A549 (cell line): Measurements from ENCODE around the gene TAF1B. TPM values are rescaled to one million over a fixed set of nuclear protein-coding genes. Genes with fewer than 3 reads are reported as not detected.
A peak's percentile ranks its signal among the peaks of the same experiment; 100 is the strongest.

ENCODE experiments used
- ATAC-seq, 2 experiments: fragments of 200-7000 bp in 1 of 2; fragments of >200 bp in 1 of 2; cut with Nextera tagmentation in 1 of 2; cut with Tn5 transposase in 1 of 2; 3 replicates each; pipeline versions ENCODE4 v1.8.0 to v1.9.1; 2018 to 2020; ENCODE audit warnings: mild to moderate bottlenecking in 1 of 2, moderate library complexity in 1 of 2
- CTCF ChIA-PET: fragments of 300-600 bp; sonication (Branson Sonifier 250); formaldehyde crosslinking; extraction: SDS; loops from one replicate; lab custom pipeline; 2021; ENCODE audit warnings: antibody characterized with exemption, inconsistent platforms; lab: Yijun Ruan, JAX
- POLR2A ChIA-PET: fragments of 350-600 bp; formaldehyde crosslinking; extraction: SDS; loops from one replicate; lab custom pipeline; 2021; ENCODE audit warnings: antibody characterized with exemption, inconsistent platforms; lab: Yijun Ruan, JAX
- DNase-seq, 2 experiments: peaks; one replicate each; pipeline versions ENCODE4 v3.0.0 to v3.0.0-alpha.2; 2011 to 2016; ENCODE audit warnings: low read depth in 1 of 2, low spot score in 1 of 2
- FAIRE-seq: peaks from 2 replicates; lab custom pipeline; 2011; peaks lifted over from hg19 to GRCh38; lab: Jason Lieb, UNC
- H3K27ac ChIP-seq, 2 experiments: fragments of >200 bp; sonication (Bioruptor Twin); formaldehyde crosslinking; 3 replicates each; pipeline ENCODE4 v1.5.1; 2016 to 2017
- H3K4me1 ChIP-seq: fragments of >200 bp; sonication (Bioruptor Twin); formaldehyde crosslinking; 3 replicates; pipeline ENCODE4 v1.6.1; 2016
- H3K4me2 ChIP-seq: fragments of >200 bp; sonication (Bioruptor Twin); formaldehyde crosslinking; 3 replicates; pipeline ENCODE4 v1.6.1; 2016
- H3K4me3 ChIP-seq: fragments of >200 bp; sonication (Bioruptor Twin); formaldehyde crosslinking; 3 replicates; pipeline ENCODE4 v1.5.1; 2016
- H3K9me3 ChIP-seq: fragments of >200 bp; sonication (Bioruptor Twin); formaldehyde crosslinking; 3 replicates; pipeline ENCODE4 v1.6.1; 2016
- ATOH8 ChIP-seq: fragments of 250-450 bp; sonication (Bioruptor Pico); IDR thresholded peaks from 2 replicates; pipeline ENCODE4 v1.5.0; 2020; ENCODE audit warnings: low read depth, mild to moderate bottlenecking, moderate library complexity
- BHLHE40 ChIP-seq: IDR thresholded peaks from 2 replicates; pipeline ENCODE4 v1.6.1; 2012; ENCODE audit warnings: low read depth, low read length, inconsistent platforms
- EHF ChIP-seq: fragments of 250-450 bp; sonication (Bioruptor Pico); IDR thresholded peaks from 2 replicates; pipeline ENCODE4 v1.5.0; 2020; ENCODE audit warnings: mild to moderate bottlenecking
- EP300 ChIP-seq, 2 experiments: fragments of >200 bp; sonication (Bioruptor Twin); formaldehyde crosslinking; IDR thresholded peaks; 2 replicates in 1 of 2; 3 replicates in 1 of 2; pipeline ENCODE4 v1.6.1; 2016 to 2017
- ESRRA ChIP-seq: fragments of 150-350 bp; IDR thresholded peaks from 2 replicates; pipeline ENCODE4 v1.6.1; 2014; ENCODE audit warnings: mild to moderate bottlenecking, low read length, borderline replicate concordance
- FOSL2 ChIP-seq, 2 experiments: fragments of 450-650 bp in 1 of 2; fragments of >200 bp in 1 of 2; sonication (Bioruptor Twin) in 1 of 2; formaldehyde crosslinking; IDR thresholded peaks; 2 replicates each; pipeline versions ENCODE4 v1.5.0 to v1.6.1; 2016 to 2020; ENCODE audit warnings: mild to moderate bottlenecking in 1 of 2, moderate library complexity in 1 of 2
- HMGXB4 ChIP-seq: fragments of 250-450 bp; sonication (Bioruptor Pico); IDR thresholded peaks from 2 replicates; pipeline ENCODE4 v1.5.0; 2021; ENCODE audit warnings: mild to moderate bottlenecking, moderate library complexity, borderline replicate concordance
- JUN ChIP-seq, 2 experiments: fragments of >200 bp; sonication (Bioruptor Twin); formaldehyde crosslinking; IDR thresholded peaks; 2 replicates in 1 of 2; 3 replicates in 1 of 2; pipeline ENCODE4 v1.6.1; 2016 to 2017
- MAX ChIP-seq: IDR thresholded peaks from 2 replicates; pipeline ENCODE4 v1.6.1; 2012
- NPAS2 ChIP-seq: fragments of 250-450 bp; sonication (Bioruptor Pico); IDR thresholded peaks from 2 replicates; pipeline ENCODE4 v1.8.0; 2022; ENCODE audit warnings: mild to moderate bottlenecking, moderate library complexity, borderline replicate concordance
- NR3C1 ChIP-seq: fragments of >200 bp; sonication (Bioruptor Twin); formaldehyde crosslinking; IDR thresholded peaks from 3 replicates; pipeline ENCODE4 v1.6.1; 2017
- POLR2A ChIP-seq: IDR thresholded peaks from 2 replicates; pipeline ENCODE4 v1.6.1; 2012; ENCODE audit warnings: mild to moderate bottlenecking, low read length
- RAD21 ChIP-seq, 2 experiments: fragments of >200 bp in 1 of 2; sonication (Bioruptor Twin) in 1 of 2; formaldehyde crosslinking in 1 of 2; IDR thresholded peaks in 1 of 2; conservative IDR thresholded peaks in 1 of 2; 2 replicates in 1 of 2; 3 replicates in 1 of 2; pipeline ENCODE4 v1.6.1; 2012 to 2018; ENCODE audit warnings: inconsistent platforms in 1 of 2
- RFX5 ChIP-seq: fragments of 450-650 bp; IDR thresholded peaks from 2 replicates; pipeline ENCODE4 v1.7.1; 2014; ENCODE audit warnings: antibody characterized with exemption, mild to moderate bottlenecking, moderate library complexity
- TFCP2L1 ChIP-seq: fragments of 250-450 bp; sonication (Bioruptor Pico); IDR thresholded peaks from 2 replicates; pipeline ENCODE4 v1.5.0; 2021; ENCODE audit warnings: mild to moderate bottlenecking
- USF2 ChIP-seq: fragments of 450-650 bp; IDR thresholded peaks from 2 replicates; pipeline ENCODE4 v1.6.1; 2014; ENCODE audit warnings: antibody characterized with exemption
- ZNF302 ChIP-seq: fragments of 250-450 bp; sonication (Bioruptor Pico); IDR thresholded peaks from 2 replicates; pipeline ENCODE4 v1.9.0; 2021; ENCODE audit warnings: inconsistent platforms, mild to moderate bottlenecking, moderate library complexity
- WGBS: methylation state at CpG from one replicate; pipeline ENCODE4 v1.1.6; 2017; ENCODE audit errors: missing lambda C conversion rate; 5-methylcytosine and 5-hydroxymethylcytosine counted together
- polyA plus RNA-seq, 4 experiments: library from polyadenylated mRNA; depleted of rRNA in 3 of 4; stranded (reverse); fragments of >200 nt; fragmentation: RNase III in 1 of 4; extraction: RNeasy Plus Mini Kit Qiagen cat#74134 plus additional on column Dnase treatment in 1 of 4; gene quantifications; 2 replicates in 3 of 4; 3 replicates in 1 of 4; pipeline ENCODE4 v1.2.3, GENCODE V29; 2011 to 2017
- TF ChIP-seq, protein P1 (sequence below): fragments of >200 bp; sonication (Bioruptor Twin); formaldehyde crosslinking; IDR thresholded peaks from 3 replicates; pipeline ENCODE4 v1.6.1; 2016

The TAF1B gene
- polyA plus RNA-seq, 2 of the 4 experiments (the other 2 are of a cell fraction), result 40.6 to 51.7 TPM

DNA sequence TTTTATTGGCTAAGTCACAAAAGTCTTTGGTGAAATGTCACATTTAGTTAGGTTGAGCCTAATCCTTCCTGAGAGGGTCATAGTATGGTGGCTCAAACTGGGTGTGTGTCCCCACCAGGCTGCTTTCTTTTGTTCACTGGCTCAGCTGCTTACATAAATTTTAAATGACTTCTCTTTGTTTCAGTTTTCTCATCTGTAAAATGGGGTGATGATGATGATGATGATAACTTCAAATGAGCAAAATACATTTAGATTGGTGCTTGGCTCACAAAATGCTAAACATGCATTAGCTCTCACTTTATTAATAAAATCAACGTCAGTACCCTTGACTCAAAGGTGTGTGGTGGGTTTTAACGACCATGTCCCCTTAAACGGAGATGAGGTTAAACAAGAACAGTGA, 7.2 kb upstream of the TAF1B start:
- H3K27ac ChIP-seq, result no peak overlapping the region
- WGBS, result 62% methylated on average over 3 of the region's 3 CpGs

GRCh38 chr2:9836517-9836916, 6.8 kb upstream of the TAF1B start:
- Histone ChIP-seq H3K4me1 (no peaks in the 10 kb centered on the region), H3K27ac (no peak overlapping the region), H3K4me2 (no peak overlapping the region), H3K4me3 (no peak overlapping the region), H3K9me3 (no peaks in the 10 kb centered on the region)
- ChIA-PET CTCF (interaction anchor here (0.6 to 5.1 kb wide), 5 partner anchors 19 to 203 kb away, joined by 3 to 31 read pairs (median 4); no protein-coding TSS in a partner anchor), POLR2A (no interaction called here)
- no peak for DNase-seq
- no peak for FAIRE-seq
- TF ChIP-seq ZNF302 (CRISPR knock-in tag) (no peak), NR3C1 (no peak)
- ATAC-seq, result 0 out of 6 replicates have a peak, but pooled peaks of 1 of the 2 experiments have one; percentile 27
- WGBS, result 73% methylated on average over 3 of the region's 3 CpGs

More for the DNA sequence above, 7.2 kb upstream of the TAF1B start:
- H3K4me1 ChIP-seq, result no peaks in the 10 kb centered on the region
- ChIA-PET CTCF (interaction anchor here (0.6 to 5.1 kb wide), 6 partner anchors 19 to 204 kb away, joined by 3 to 31 read pairs (median 4); no protein-coding TSS in a partner anchor), POLR2A (no interaction called here)
- H3K9me3 ChIP-seq, result no peaks in the 10 kb centered on the region
- H3K4me3 ChIP-seq, result no peak overlapping the region
- H3K4me2 ChIP-seq, result no peak overlapping the region
- no peak for FAIRE-seq
- DNase-seq, result no peak
- no peak for ATAC-seq
- TF ChIP-seq POLR2A, result no peak
- TF ChIP-seq JUN (IDR thresholded peaks at IDR 0.05), result no peak
- no peak for TF ChIP-seq EP300 (IDR thresholded peaks at IDR 0.05)
- no peak for TF ChIP-seq TFCP2L1 (CRISPR knock-in tag)
- TF ChIP-seq RFX5, result no peak

DNA sequence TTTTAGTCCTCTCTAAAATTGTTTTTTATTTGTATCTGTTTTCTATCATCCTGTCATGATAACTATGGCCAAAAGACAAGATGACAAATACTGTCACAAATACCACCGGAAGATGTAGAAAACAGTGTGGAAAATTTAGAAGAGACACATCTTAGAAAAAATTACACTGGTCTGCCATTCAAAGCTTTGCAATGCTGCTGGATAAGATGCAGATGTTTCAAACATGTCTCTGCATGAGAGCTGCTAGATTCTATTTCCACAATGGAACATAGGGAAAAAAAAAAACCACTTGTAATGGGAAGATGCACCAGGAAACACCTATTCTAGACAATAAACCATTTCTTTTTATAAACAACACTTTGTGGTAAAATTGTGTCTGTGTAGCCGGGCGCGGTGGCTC, 5.8 kb upstream of the TAF1B start:
- H3K9me3 ChIP-seq, result no peaks in the 10 kb centered on the region
- H3K4me2 ChIP-seq, result no peak overlapping the region
- ChIA-PET POLR2A (no interaction called here), CTCF (interaction anchor here (1.7 to 5.1 kb wide), 2 partner anchors 24 to 38 kb away, joined by 4 to 31 read pairs; no protein-coding TSS in a partner anchor)
- FAIRE-seq (no peak), ATAC-seq (no peak), DNase-seq (no peak)
- H3K4me1 ChIP-seq, result no peaks in the 10 kb centered on the region
- H3K27ac ChIP-seq, result no peak overlapping the region
- no peak for TF ChIP-seq RAD21 (conservative IDR thresholded peaks at IDR 0.05 in 1 of 2, IDR thresholded peaks at IDR 0.05 in 1 of 2)
- no peak for TF ChIP-seq NPAS2
- TF ChIP-seq BHLHE40, result no peak
- no peak for TF ChIP-seq FOSL2 (IDR thresholded peaks at IDR 0.05)
- no peak for TF ChIP-seq FOSL2 (CRISPR knock-in tag; IDR thresholded peaks at IDR 0.05)
- no peak for TF ChIP-seq MAX
- no peak for TF ChIP-seq USF2
- no peak for TF ChIP-seq ZNF302 (CRISPR knock-in tag)
- no peak for TF ChIP-seq HMGXB4 (CRISPR knock-in tag)
- TF ChIP-seq, protein P1, sequence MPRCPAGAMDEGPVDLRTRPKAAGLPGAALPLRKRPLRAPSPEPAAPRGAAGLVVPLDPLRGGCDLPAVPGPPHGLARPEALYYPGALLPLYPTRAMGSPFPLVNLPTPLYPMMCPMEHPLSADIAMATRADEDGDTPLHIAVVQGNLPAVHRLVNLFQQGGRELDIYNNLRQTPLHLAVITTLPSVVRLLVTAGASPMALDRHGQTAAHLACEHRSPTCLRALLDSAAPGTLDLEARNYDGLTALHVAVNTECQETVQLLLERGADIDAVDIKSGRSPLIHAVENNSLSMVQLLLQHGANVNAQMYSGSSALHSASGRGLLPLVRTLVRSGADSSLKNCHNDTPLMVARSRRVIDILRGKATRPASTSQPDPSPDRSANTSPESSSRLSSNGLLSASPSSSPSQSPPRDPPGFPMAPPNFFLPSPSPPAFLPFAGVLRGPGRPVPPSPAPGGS, result no peak
- TF ChIP-seq EHF (CRISPR knock-in tag), result no peak
- no peak for TF ChIP-seq ESRRA
- no peak for TF ChIP-seq ATOH8 (CRISPR knock-in tag)
- WGBS, result 95% methylated on average over 4 of the region's 4 CpGs
- H3K4me3 ChIP-seq, result no peak overlapping the region
